HG03457 (cell line): ENCODE data around the gene PKN2.

Source experiments
- ATAC-seq: cut with Tn5 transposase; IDR thresholded peaks from one replicate; pipeline ENCODE4 v1.9.1; 2021; ENCODE audit warnings: moderate number of reproducible peaks; ENCODE audit not compliant: unreplicated experiment

Gene PKN2

GRCh38 chr1:88731475-88732269 is 47.6 kb downstream of the PKN2 start:
- ATAC-seq: no peak

GRCh38 chr1:88735382-88735781 is 51.3 kb downstream of the PKN2 start:
- no peak for ATAC-seq

- no peak for ATAC-seq
Measured at GRCh38 chr1:88735909-88736308, 51.8 kb downstream of the PKN2 start.

- no peak for ATAC-seq
Measured at GRCh38 chr1:88736633-88737248, 52.7 kb downstream of the PKN2 start.

- ATAC-seq: no peak
Measured at GRCh38 chr1:88737338-88737927, 53.4 kb downstream of the PKN2 start.

- no peak for ATAC-seq
Measured at GRCh38 chr1:88740784-88741183, 56.7 kb downstream of the PKN2 start.

- ATAC-seq: no peak
Measured at GRCh38 chr1:88741413-88741812, 57.3 kb downstream of the PKN2 start.

- no peak for ATAC-seq
Measured at GRCh38 chr1:88742531-88742930, 58.5 kb downstream of the PKN2 start.

GRCh38 chr1:88744142-88744541 is 60.1 kb downstream of the PKN2 start:
- ATAC-seq: no peak

GRCh38 chr1:88746916-88747315 is 62.8 kb downstream of the PKN2 start:
- ATAC-seq: no peak

GRCh38 chr1:88751714-88752113 is 67.6 kb downstream of the PKN2 start:
- no peak for ATAC-seq

- ATAC-seq: no peak
Measured at GRCh38 chr1:88753506-88753905, 69.4 kb downstream of the PKN2 start.

GRCh38 chr1:88763649-88764406 is 79.8 kb downstream of the PKN2 start:
- ATAC-seq: no peak

- ATAC-seq: no peak
Measured at GRCh38 chr1:88768187-88768586, 84.1 kb downstream of the PKN2 start.

- no peak for ATAC-seq
Measured at GRCh38 chr1:88768816-88769215, 84.7 kb downstream of the PKN2 start.

GRCh38 chr1:88773540-88774150 is 89.6 kb downstream of the PKN2 start:
- ATAC-seq: no peak

- no peak for ATAC-seq
Measured at GRCh38 chr1:88774151-88774556, 90.1 kb downstream of the PKN2 start.

GRCh38 chr1:88777604-88778149 is 93.6 kb downstream of the PKN2 start:
- no peak for ATAC-seq

- no peak for ATAC-seq
Measured at GRCh38 chr1:88779880-88780279, 95.8 kb downstream of the PKN2 start.

- no peak for ATAC-seq
Measured at GRCh38 chr1:88780485-88780884, 96.4 kb downstream of the PKN2 start.

GRCh38 chr1:88783145-88783544 is 99.1 kb downstream of the PKN2 start:
- no peak for ATAC-seq
